SK-N-MC (cell line): Measurements from ENCODE around the gene FES.
"Not testable (repeated sequence)": the region's sequence is repeated elsewhere in the genome, so short reads cannot be mapped to it uniquely, and the experiment has no call there.

Source experiments
- DNase-seq: peaks from one replicate; pipeline ENCODE4 v3.0.0-alpha.2; 2011; ENCODE audit warnings: low read depth, low spot score
- H3K27ac ChIP-seq: fragments of 200-600 bp; sonication (generic); 2 replicates; pipeline ENCODE4 v1.5.1; 2016; ENCODE audit warnings: mixed run types
- H3K36me3 ChIP-seq: fragments of 200-600 bp; sonication (generic); 2 replicates; pipeline ENCODE4 v1.6.1; 2017; ENCODE audit warnings: antibody characterized with exemption, low read length, mixed read lengths; ENCODE audit not compliant: insufficient read depth
- H3K4me3 ChIP-seq: fragments of 200-600 bp; sonication (generic); 2 replicates; pipeline ENCODE4 v1.5.1; 2016
- H3K9ac ChIP-seq: fragments of 200-600 bp; sonication (generic); 2 replicates; pipeline ENCODE4 v1.8.0; 2017; ENCODE audit warnings: mixed run types, mixed read lengths; ENCODE audit not compliant: insufficient read length
- H3K9me3 ChIP-seq: fragments of 200-600 bp; sonication (generic); 2 replicates; pipeline ENCODE4 v1.6.1; 2017; ENCODE audit warnings: low read depth, mild to moderate bottlenecking, antibody characterized with exemption, low read length, moderate library complexity, mixed read lengths
- EZH2 ChIP-seq: fragments of 200-600 bp; sonication (generic); IDR thresholded peaks from one replicate; pipeline ENCODE4 v1.6.1; 2017; ENCODE audit warnings: antibody characterized with exemption
- FOXP2 ChIP-seq: optimal IDR thresholded peaks from 2 replicates; pipeline ENCODE3; 2011; ENCODE audit warnings: mild to moderate bottlenecking, moderate library complexity; ENCODE audit not compliant: insufficient read depth; ENCODE audit errors: extremely low read length, control extremely low read depth
- POLR2AphosphoS5 ChIP-seq: IDR thresholded peaks from 2 replicates; pipeline ENCODE4 v1.6.1; 2012; ENCODE audit warnings: mild to moderate bottlenecking, low read depth, low read length, borderline replicate concordance

Gene FES

GRCh38 chr15:90871716-90872485 is 12.4 kb upstream of the FES start:
- H3K27ac ChIP-seq, result 0 out of 2 replicates have a peak overlapping the region, but pooled peaks have one; percentile 64
- peak overlapping the region; percentile 85 for H3K4me3 ChIP-seq
- peak overlapping the region; percentile 84 for H3K9ac ChIP-seq
- TF ChIP-seq POLR2AphosphoS5 (no peak), EZH2 (no peak), FOXP2 (no peak)
- DNase-seq, result no peak
- H3K9me3 ChIP-seq, result no peaks in the 10 kb centered on the region
- peaks cover 7% of the 10 kb centered on the region; the same call in 1 of the 2 replicates for H3K36me3 ChIP-seq

GRCh38 chr15:90872486-90873184 is 11.7 kb upstream of the FES start:
- Histone ChIP-seq H3K4me3 (peak overlapping the region; percentile 85), H3K9ac (peak overlapping the region; percentile 84), H3K36me3 (peaks cover 9% of the 10 kb centered on the region; the same call in 1 of the 2 replicates), H3K27ac (peak overlapping the region; percentile 64), H3K9me3 (no peaks in the 10 kb centered on the region)
- TF ChIP-seq POLR2AphosphoS5, result no peak
- TF ChIP-seq FOXP2, result no peak
- TF ChIP-seq EZH2, result no peak
- no peak for DNase-seq

DNA sequence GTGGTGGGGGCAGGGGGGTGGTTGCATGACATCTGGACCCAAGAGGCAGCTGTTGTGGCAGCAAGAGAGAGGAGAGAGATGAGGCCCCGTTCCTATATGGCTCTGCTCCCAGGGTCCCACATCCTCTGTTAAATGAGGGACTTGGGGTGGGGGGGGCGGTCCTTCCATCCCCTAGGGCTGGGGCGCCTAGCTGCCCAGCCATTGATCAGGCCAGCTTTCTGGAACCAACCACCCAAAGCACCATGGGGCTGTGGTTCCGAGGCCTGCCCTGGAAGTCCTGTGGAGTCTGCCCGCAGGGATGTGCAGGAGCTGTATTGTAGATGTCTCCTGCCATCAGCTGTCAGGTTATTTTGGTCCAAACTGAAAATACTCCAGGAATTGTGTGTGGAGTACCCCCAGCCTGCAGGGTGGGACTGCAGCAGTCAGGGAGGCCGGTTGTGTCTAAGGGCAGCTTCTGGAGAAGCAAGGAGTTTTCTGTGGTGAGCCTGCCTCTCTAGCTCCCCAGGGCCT is 10.8 kb upstream of the FES start:
- no peak for TF ChIP-seq EZH2
- TF ChIP-seq POLR2AphosphoS5, result no peak
- no peak for TF ChIP-seq FOXP2
- Histone ChIP-seq H3K27ac (0 out of 2 replicates have a peak overlapping the region, but pooled peaks have one; percentile 31), H3K9ac (no peak overlapping the region), H3K9me3 (no peaks in the 10 kb centered on the region), H3K36me3 (peaks cover 13% of the 10 kb centered on the region; the same call in 1 of the 2 replicates), H3K4me3 (no peak overlapping the region; the same call in 1 of the 2 replicates)
- no peak for DNase-seq

DNA sequence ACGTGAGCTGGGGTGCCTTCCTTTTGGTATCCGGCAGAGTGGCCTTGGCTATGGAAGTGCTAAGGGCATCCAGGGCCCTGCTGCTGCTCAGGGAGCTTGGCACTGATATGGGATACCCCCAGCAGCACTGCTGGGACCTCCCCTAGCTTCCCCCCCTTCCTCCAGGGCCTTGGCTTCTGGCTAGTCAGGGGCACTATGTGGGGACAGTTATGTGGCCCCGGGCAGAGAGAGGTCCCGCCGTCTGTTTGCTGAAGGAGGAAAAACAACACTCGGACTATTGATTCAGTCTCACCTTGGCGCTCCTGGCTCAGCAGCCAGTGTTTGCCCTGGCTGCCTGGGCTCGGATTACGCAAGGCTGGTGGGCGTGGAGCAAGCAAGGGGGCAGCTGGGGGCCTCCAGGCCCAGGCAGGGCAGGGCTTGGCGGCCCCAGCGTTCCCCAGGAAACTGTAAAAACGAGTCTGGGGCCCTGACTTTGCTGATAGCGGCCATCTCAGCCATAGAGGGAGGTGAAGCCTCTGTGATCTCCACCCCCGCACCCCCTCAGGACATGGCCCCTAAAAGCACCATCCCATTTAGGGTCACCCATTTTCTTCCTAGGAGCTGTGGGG is 10.2 kb upstream of the FES start:
- no peak overlapping the region for H3K4me3 ChIP-seq
- H3K9ac ChIP-seq, result no peak overlapping the region
- TF ChIP-seq POLR2AphosphoS5, result no peak
- TF ChIP-seq FOXP2, result no peak
- TF ChIP-seq EZH2, result no peak
- peak overlapping the region; percentile 56 for H3K27ac ChIP-seq
- peaks cover 13% of the 10 kb centered on the region; the same call in 1 of the 2 replicates for H3K36me3 ChIP-seq
- H3K9me3 ChIP-seq, result no peaks in the 10 kb centered on the region
- DNase-seq, result no peak

- peaks cover 13% of the 10 kb centered on the region; the same call in 1 of the 2 replicates for H3K36me3 ChIP-seq
- H3K4me3 ChIP-seq, DNase-seq, H3K9me3 ChIP-seq, H3K9ac ChIP-seq: not testable (repeated sequence)
- H3K27ac ChIP-seq, result peak overlapping the region; percentile 56; the same call in 1 of the 2 replicates
Measured at GRCh38 chr15:90874986-90875385, 9.3 kb upstream of the FES start.

DNA sequence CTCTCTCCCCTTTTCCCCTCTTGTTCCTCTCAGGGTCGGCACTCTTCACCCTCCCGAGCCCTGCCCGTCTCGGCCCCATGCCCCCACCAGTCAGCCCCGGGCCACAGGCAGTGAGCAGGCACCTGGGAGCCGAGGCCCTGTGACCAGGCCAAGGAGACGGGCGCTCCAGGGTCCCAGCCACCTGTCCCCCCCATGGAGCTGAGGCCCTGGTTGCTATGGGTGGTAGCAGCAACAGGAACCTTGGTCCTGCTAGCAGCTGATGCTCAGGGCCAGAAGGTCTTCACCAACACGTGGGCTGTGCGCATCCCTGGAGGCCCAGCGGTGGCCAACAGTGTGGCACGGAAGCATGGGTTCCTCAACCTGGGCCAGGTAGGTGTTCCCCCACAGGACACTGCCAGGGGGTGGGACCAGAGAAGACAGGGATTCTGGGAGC is 8.7 kb upstream of the FES start:
- TF ChIP-seq FOXP2 (no peak), POLR2AphosphoS5 (no peak), EZH2 (no peak)
- no peak overlapping the region for H3K27ac ChIP-seq
- no peak overlapping the region for H3K9ac ChIP-seq
- no peak overlapping the region for H3K4me3 ChIP-seq
- DNase-seq, result no peak
- peaks cover 13% of the 10 kb centered on the region; the same call in 1 of the 2 replicates for H3K36me3 ChIP-seq
- no peaks in the 10 kb centered on the region for H3K9me3 ChIP-seq

DNA sequence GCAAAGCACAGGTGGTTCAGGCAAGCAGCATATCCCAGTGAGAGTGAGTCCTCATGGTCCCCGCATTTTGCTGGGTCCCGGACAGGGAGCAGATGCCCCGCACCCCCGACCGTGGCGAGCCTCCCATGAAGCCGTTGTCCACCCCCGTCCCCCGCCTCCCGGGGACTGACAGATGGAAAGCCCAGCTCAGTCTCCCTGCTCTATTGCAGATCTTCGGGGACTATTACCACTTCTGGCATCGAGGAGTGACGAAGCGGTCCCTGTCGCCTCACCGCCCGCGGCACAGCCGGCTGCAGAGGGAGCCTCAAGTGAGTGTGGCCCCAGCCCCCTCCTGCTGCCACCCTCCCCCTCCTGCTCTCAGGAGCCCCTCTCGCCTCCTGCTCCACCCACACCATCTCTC is 8.3 kb upstream of the FES start:
- no peak overlapping the region for H3K4me3 ChIP-seq
- peaks cover 13% of the 10 kb centered on the region; the same call in 1 of the 2 replicates for H3K36me3 ChIP-seq
- TF ChIP-seq EZH2 (no peak), FOXP2 (no peak), POLR2AphosphoS5 (no peak)

More for the DNA sequence above, 8.3 kb upstream of the FES start:
- H3K9me3 ChIP-seq, result no peaks in the 10 kb centered on the region
- H3K27ac ChIP-seq, result no peak overlapping the region
- no peak for DNase-seq
- no peak overlapping the region for H3K9ac ChIP-seq
